Vagina (tissue), 2 donors: ENCODE results near the gene TMIE. TPM values are rescaled to one million over a fixed set of nuclear protein-coding genes. Genes with fewer than 3 reads are reported as not detected.

ENCODE experiments used
- DNase-seq, 2 donors: peaks; one replicate each; pipeline ENCODE4 v3.0.0-alpha.2; 2017; ENCODE audit errors: extremely low spot score in 2 of 2
- H3K27ac ChIP-seq: fragments of 200-600 bp; sonication (generic); one replicate; pipeline ENCODE4 v1.5.1; 2019
- H3K27me3 ChIP-seq: fragments of 200-600 bp; sonication (generic); one replicate; pipeline ENCODE4 v1.5.1; 2019
- H3K36me3 ChIP-seq, 2 donors: fragments of 200-600 bp; sonication (generic); one replicate each; pipeline ENCODE4 v1.5.1; 2017 to 2019
- H3K4me1 ChIP-seq: fragments of 200-600 bp; sonication (generic); one replicate; pipeline ENCODE4 v1.5.1; 2019
- H3K4me3 ChIP-seq, 2 donors: fragments of 200-600 bp; sonication (generic); 1 replicate in 1 of 2; 2 replicates in 1 of 2; pipeline ENCODE4 v1.5.1; 2016 to 2019
- H3K9me3 ChIP-seq: fragments of 200-600 bp; sonication (generic); one replicate; pipeline ENCODE4 v1.5.1; 2019
- CTCF ChIP-seq, 3 experiments: fragments of 450-650 bp in 2 of 3; fragments of 200-600 bp in 1 of 3; sonication (generic) in 1 of 3; IDR thresholded peaks; one replicate each; pipeline ENCODE4 v1.5.1; 2017 to 2019; ENCODE audit warnings: antibody characterized with exemption in 3 of 3, mild to moderate bottlenecking in 2 of 3, moderate library complexity in 2 of 3
- POLR2A ChIP-seq, 2 donors: fragments of 450-650 bp; IDR thresholded peaks; one replicate each; pipeline ENCODE4 v1.6.1; 2017; ENCODE audit warnings: antibody characterized with exemption in 2 of 2, mild to moderate bottlenecking in 2 of 2, moderate library complexity in 2 of 2
- POLR2AphosphoS5 ChIP-seq, 2 donors: sonication (generic); formaldehyde crosslinking; IDR thresholded peaks; one replicate each; pipeline ENCODE4 v1.9.0; 2017; ENCODE audit warnings: antibody characterized with exemption in 2 of 2, mild to moderate bottlenecking in 2 of 2, low read depth in 1 of 2; ENCODE audit not compliant: insufficient read depth in 1 of 2
- intact Hi-C: fragments of 100-400 bp; cut with DNase I; formaldehyde crosslinking; loops from one replicate; pipeline ENCODE4 v1.15.1; 2023
- total RNA-seq: library from RNA; depleted of rRNA; stranded (reverse); fragments of >200 nt; gene quantifications from one replicate; pipeline ENCODE4 v1.2.3, GENCODE V29; 2016

The TMIE gene, protein sequence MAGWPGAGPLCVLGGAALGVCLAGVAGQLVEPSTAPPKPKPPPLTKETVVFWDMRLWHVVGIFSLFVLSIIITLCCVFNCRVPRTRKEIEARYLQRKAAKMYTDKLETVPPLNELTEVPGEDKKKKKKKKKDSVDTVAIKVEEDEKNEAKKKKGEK
- total RNA-seq = 0.74 TPM

DNA sequence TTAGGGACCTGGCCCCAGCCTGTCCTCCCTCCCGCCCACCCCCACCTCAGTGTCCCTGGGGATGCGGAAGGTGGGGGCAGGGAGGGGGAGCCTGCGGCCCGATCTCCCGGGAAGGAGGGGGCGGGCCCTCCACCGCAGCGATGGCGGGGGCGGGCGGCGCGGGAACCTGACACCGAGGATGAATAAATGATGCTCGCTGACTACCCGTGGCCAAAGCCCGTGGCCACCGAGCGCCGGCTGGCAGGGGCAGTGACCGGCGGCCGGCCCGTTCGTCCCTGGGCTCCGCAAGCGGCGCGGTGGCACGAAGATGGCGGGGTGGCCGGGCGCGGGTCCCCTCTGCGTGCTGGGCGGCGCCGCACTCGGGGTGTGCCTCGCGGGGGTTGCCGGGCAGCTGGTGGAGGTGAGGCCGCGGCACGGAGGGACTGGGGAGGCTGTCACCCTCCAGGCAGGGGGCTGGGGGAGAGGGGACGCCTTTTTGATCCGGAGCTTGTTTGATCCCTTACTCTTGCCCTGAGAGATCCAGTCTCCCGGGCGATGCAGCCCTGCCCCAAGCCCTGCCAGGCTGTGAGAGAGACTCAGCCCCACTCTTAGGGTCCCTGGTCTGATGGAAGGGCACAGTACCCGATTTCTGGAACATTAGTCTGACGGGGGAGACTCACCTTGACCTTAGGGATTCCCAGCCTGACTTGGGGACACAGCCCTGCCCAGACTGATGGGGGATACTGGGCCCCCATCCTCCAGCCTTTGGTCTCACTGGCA, at the start of gene TMIE:
Gene TMIE, plus strand, starts transcription at position 212 of the 759 bp plus-strand sequence. Its CDS starts 96 bp downstream, at position 308.
- TF ChIP-seq POLR2A (IDR thresholded peaks at IDR 0.05) (no peak), CTCF (IDR thresholded peaks at IDR 0.05) (no peak), POLR2AphosphoS5 (IDR thresholded peaks at IDR 0.05; ENCODE audit: insufficient read depth in 1 of 2, low read depth in 1 of 2) (no peak)
- H3K27me3 ChIP-seq = no peaks in the 10 kb centered on the region
- intact Hi-C loops = loop anchor here (10.0 kb wide), 1 partner anchor 293 kb away; no protein-coding TSS in a partner anchor
- no peak within 1 kb of the TSS for H3K27ac ChIP-seq
- DNase-seq = no peak
- peak within 1 kb of the TSS; percentile 24 to 49 for H3K4me3 ChIP-seq
- H3K9me3 ChIP-seq = no peaks in the 10 kb centered on the region
- H3K36me3 ChIP-seq = no peaks in the 10 kb centered on the region
- H3K4me1 ChIP-seq = peaks cover 41% of the 10 kb centered on the region

- H3K27ac ChIP-seq = no peak overlapping the region
- peaks cover under 1% of the 10 kb centered on the region for H3K4me1 ChIP-seq
- H3K9me3 ChIP-seq = no peaks in the 10 kb centered on the region
- no peak for TF ChIP-seq POLR2AphosphoS5 (IDR thresholded peaks at IDR 0.05; ENCODE audit: insufficient read depth in 1 of 2, low read depth in 1 of 2)
- TF ChIP-seq CTCF (IDR thresholded peaks at IDR 0.05) = no peak
- TF ChIP-seq POLR2A (IDR thresholded peaks at IDR 0.05) = no peak
- H3K4me3 ChIP-seq = no peak overlapping the region
- no peaks in the 10 kb centered on the region for H3K27me3 ChIP-seq
- intact Hi-C loops = no loop called here
- H3K36me3 ChIP-seq = no peaks in the 10 kb centered on the region
- DNase-seq = no peak
Observed at GRCh38 chr3:46655271-46655670, 45.9 kb upstream of the TMIE start.

DNA sequence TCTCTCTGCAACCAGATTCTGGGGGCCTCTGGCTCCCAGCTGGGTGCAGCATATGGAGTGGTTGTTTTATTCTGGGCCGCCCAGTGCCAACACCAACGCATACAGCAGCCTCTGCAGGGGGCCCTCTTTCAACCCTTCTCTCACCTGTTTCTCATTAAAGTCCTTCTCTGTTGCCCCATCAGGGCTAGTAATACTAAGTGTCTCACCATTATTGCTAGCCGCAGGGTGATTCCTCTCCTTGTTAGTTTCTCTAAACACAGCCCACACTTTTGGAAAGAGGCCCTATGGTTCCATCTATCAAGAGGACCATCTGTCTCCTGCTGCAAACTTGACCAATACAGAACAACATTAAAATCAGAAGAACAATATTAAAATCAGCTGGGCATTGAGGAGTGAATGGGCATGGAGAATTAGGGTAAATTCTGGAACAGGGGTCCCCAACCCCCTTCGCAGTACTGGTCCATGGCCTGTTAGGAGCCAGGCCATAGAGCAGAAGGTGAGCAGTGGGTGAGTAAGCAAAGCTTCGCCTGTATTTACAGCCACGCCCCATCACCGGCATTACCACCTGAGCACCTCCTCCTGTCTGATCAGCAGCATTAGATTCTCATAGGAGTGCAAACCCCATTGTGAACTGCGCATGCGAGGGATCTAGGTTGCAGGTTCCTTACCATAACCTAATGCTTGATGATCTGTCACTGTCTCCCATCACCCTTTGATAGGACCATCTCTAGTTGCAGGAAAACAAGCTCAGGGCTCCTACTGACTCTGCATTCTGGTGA, 44.2 kb upstream of the TMIE start:
- no peaks in the 10 kb centered on the region for H3K9me3 ChIP-seq
- no peak for TF ChIP-seq CTCF (IDR thresholded peaks at IDR 0.05)
- no peak for TF ChIP-seq POLR2AphosphoS5 (IDR thresholded peaks at IDR 0.05; ENCODE audit: insufficient read depth in 1 of 2, low read depth in 1 of 2)
- no peak for TF ChIP-seq POLR2A (IDR thresholded peaks at IDR 0.05)
- DNase-seq = no peak
- H3K27ac ChIP-seq = no peak overlapping the region
- intact Hi-C loops = no loop called here
- H3K27me3 ChIP-seq = no peaks in the 10 kb centered on the region
- H3K4me3 ChIP-seq = no peak overlapping the region
- peaks cover 18% of the 10 kb centered on the region for H3K4me1 ChIP-seq
- no peaks in the 10 kb centered on the region for H3K36me3 ChIP-seq

GRCh38 chr3:46659285-46659684, 41.9 kb upstream of the TMIE start:
- Histone ChIP-seq H3K9me3 (no peaks in the 10 kb centered on the region), H3K4me1 (peaks cover 33% of the 10 kb centered on the region), H3K27ac (no peak overlapping the region), H3K36me3 (no peaks in the 10 kb centered on the region), H3K4me3 (no peak overlapping the region), H3K27me3 (no peaks in the 10 kb centered on the region)
- intact Hi-C loops = no loop called here
- TF ChIP-seq CTCF (IDR thresholded peaks at IDR 0.05) (no peak), POLR2A (IDR thresholded peaks at IDR 0.05) (no peak), POLR2AphosphoS5 (IDR thresholded peaks at IDR 0.05; ENCODE audit: insufficient read depth in 1 of 2, low read depth in 1 of 2) (no peak)
- DNase-seq = no peak
